Suppressor macrophage (primary cell): Measurements from ENCODE around the gene ENPEP.
"Not testable (repeated sequence)": the region's sequence is repeated elsewhere in the genome, so short reads cannot be mapped to it uniquely, and the experiment has no call there.

Experiments
- DNase-seq, 4 experiments: peaks; one replicate each; pipeline ENCODE4 v3.0.0-alpha.2; 2020 to 2022

Gene ENPEP

DNA sequence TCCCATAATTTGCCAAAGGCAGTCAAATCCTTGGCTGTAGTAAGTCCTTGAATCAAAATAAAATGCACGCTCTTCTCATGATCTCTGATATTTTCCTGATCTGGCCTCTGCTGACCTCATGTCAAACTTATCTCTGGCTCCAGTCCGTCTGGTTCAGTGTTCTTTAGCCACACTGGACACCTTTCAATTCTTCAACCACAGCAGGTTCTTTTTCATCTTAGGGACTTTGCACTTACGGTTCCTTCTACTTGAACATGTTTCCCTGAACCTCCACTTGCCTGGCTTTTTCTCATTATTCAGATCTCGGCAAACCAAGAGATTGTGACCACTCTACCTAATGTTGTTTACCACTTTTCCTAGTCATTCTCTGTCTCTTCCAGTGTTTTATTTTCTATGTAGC lies 10.3 kb downstream of the ENPEP start:
- no peak for DNase-seq

DNA sequence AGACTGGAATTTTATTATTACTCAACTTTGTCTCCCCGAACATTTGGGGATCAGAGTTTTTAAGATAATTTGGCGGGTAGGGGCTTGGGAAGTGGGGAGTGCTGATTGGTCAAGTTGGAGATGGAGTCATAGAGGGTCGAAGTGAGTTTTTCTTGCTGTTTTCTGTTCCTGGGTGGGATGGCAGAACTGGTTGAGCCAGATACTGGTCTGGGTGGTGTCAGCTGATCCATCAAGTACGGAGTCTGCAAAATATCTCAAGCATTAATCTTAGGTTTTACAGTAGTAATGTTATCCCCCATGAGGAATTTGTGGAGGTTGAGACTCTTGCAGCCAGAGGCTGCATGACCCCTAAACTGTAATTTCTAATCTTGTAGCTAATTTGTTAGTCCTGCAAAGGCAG lies 10.9 kb downstream of the ENPEP start:
- not testable (repeated sequence) for DNase-seq

- DNase-seq = peak in 1 of 4 experiments; percentile 21
Measured at GRCh38 chr4:110487873-110488272, 11.9 kb downstream of the ENPEP start.

GRCh38 chr4:110489901-110490508 lies 14.1 kb downstream of the ENPEP start:
- peak in 3 of 4 experiments; percentile 15 to 57 (median 39) for DNase-seq

DNA sequence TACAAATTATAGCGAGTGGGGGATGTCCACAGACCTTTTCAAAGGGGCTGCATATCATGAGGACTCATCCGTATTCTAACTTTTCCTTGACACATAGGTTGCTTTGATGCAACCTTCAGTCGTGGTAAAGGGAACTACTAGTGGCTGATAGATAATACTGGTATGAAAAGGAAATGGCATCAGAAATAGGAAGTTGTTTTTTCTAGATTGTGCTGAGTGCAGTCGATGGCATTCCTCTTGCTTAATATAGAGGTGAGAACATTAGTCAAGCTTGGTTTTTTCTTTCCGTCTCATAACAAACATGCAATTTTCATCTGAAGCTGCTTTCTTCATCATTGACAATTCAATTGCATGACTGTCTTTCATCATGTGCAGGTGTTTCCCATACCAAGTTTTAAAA lies 16.6 kb downstream of the ENPEP start:
- DNase-seq = peak; percentile 47 to 86 (median 68)

- peak in 1 of 4 experiments; percentile 17 for DNase-seq
Measured at GRCh38 chr4:110493520-110493919, 17.6 kb downstream of the ENPEP start.

DNA sequence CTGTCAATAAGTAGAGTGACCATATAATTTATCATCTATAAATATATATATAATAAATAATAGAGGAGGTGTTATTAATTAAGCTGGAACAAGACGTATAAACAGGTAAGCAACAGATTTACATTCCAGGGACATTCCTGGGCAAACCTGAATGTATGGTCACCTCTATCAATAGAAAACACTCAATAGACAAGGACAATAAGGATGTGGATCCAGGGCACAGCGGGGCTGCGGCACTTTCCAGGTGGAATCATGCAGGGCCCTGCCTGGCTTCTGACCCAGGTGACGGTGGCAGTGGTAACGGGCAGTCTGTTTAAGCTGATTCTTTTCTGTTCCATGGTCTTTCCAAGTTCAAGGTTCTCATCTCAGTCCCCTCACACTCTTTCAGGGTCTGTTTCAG lies 22.5 kb downstream of the ENPEP start:
- no peak for DNase-seq

DNA sequence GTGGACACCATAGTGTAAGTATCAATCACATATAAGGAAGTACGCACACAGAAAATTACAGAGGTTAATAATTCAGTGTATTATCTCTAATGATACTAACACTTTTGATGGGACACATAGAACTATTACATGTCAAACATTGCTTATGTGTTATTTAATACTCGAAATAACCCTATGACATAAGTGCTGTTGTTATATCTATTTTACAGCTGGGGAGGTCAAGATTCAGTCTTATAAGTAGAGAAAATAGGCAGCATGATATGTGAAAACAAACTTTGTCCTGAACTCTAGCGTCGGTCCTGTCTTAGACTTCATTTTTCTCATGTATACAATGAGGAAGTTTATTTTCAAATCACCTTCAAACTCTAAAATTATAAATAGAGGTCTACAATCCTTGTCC lies 23.2 kb downstream of the ENPEP start:
- DNase-seq = no peak

DNA sequence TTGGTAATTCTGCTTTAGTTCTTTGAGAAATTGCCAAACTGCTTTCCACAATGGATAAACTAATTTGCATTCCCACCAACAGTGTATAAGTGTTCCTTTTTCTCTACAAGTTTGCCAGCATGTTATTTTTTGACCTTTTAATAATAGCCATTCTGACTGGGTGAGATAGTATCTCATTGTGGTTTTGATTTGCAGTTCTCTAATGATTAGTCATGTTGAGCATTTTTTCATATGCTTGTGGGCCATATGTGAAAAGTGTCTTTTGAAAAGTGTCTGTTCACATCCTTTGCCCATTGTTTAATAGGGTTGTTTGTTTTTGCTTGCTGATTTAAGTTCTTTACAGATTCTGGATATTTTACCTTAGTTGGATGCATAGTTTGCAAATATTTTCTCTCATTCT lies 25.9 kb downstream of the ENPEP start:
- no peak for DNase-seq

- DNase-seq = peak in 3 of 4 experiments; percentile 15 to 53 (median 21)
Measured at GRCh38 chr4:110503270-110504083, 27.5 kb downstream of the ENPEP start.

- DNase-seq = no peak
Measured at GRCh38 chr4:110504084-110504435, 28.1 kb downstream of the ENPEP start.

- DNase-seq = no peak
Measured at GRCh38 chr4:110505440-110505839, 29.5 kb downstream of the ENPEP start.

DNA sequence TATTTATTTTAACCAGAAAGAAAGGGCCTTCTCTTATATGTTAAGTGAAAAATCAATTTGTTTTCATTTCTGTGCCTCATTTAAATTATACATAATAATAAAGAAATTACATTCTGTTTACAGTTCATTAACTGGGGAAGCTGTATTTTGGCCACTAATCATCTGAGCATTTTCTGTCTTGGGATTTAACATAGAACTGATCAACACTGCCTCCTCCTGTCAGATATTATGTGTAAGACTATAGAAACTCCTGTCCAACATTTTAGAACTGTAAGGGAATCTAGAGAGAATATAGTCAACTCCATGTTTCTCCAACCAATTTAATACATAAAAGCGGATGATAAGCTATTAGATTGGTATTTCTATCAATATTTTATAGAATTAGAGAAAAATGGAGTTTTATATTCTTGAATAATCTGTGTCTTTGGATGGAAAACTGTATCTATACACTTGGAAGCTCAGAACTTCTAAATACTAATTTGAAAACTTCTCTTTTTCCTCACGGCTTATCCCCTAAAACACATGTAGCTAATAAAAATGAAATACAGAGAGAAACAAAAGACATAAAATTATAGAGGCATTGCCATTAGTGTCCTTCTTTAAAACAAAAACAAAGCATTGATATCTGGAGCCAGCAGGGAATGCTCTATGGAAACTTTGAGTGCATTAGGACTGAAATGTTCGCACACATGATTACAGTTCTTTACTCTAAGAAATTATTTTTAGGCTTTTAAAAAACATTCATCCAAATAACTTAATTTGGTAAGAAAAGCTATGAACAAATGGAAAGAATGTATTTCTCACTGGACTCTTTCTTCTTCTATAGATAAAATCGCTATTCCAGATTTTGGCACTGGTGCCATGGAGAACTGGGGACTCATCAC lies 33.1 kb downstream of the ENPEP start:
- peak in 2 of 4 experiments; percentile 42 to 60 for DNase-seq

DNA sequence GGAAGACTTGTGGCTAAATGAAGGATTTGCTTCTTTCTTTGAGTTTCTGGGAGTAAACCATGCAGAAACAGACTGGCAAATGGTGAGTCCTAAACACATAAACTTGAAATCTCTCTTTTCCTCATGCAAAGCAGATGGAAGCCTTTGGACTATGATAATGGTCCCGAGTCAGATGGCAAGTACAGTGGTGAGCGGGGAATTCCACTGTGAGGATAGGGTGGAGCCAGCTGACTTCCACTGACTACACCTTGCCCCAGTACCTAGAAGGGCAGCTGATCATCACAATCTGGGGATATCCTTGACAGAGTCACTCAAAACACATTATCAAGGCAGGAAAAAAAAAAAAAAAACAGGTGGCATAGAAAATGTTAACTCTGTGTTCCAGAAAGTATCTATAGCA lies 34.3 kb downstream of the ENPEP start:
- no peak for DNase-seq

DNA sequence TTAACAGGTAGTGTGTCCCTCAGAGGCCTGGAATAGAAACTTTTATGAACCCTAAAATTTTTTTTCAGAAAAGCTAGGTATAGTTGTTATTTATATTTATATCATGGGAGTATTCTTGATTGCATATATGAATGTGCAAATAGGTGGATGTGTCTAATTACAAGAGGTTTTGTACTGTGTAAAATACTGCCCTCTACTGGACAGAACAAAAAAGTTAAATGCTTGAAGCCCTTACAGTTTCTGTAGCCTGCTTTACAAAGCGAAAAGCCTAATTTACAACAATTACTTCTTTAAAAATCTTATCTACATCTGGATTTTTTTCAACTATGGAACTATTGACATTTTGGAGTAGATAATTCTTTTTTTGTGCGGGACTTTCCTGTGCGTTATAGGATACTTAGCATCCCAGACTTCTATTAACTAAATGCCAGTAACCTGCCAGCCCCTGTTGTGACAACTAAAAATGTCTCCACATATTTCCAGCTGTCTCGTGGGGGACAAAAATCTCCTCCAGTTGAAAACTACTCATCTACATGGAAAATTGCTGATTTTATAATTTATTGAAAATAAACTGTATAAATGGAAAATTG lies 35.1 kb downstream of the ENPEP start:
- DNase-seq = peak in 3 of 4 experiments; percentile 26 to 87 (median 76)

- peak in 1 of 4 experiments; percentile 7 for DNase-seq
Measured at GRCh38 chr4:110512901-110513300, 36.9 kb downstream of the ENPEP start.

DNA sequence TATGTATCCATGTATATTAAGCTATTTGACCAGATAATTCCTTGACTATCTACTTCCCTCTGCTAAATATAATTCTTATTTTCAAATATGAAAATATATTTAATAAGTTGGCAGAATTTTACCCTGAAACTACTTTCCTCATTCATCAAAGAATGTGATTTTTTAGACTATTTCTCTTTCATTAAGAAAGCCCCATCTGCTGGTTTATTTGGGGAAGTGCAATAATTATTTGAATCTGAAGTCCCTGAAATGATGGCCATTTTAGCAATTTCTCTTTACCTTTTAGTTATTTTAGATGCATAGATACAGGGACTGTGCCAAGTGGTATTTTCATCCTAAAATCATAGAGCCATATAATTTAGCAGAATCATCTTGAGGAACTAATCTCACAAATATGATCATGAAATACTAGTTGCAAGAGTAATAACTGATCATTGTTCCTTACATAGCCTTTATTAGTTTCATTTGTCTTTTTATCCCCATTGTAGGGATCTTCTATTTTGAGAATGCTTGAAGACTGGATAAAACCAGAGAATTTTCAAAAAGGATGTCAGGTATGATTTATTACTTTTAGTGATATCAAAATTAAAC lies 39.0 kb downstream of the ENPEP start:
- peak in 3 of 4 experiments; percentile 37 to 71 (median 63) for DNase-seq

- peak in 3 of 4 experiments; percentile 3 to 28 (median 11) for DNase-seq
Measured at GRCh38 chr4:110515676-110516075, 39.7 kb downstream of the ENPEP start.

DNA sequence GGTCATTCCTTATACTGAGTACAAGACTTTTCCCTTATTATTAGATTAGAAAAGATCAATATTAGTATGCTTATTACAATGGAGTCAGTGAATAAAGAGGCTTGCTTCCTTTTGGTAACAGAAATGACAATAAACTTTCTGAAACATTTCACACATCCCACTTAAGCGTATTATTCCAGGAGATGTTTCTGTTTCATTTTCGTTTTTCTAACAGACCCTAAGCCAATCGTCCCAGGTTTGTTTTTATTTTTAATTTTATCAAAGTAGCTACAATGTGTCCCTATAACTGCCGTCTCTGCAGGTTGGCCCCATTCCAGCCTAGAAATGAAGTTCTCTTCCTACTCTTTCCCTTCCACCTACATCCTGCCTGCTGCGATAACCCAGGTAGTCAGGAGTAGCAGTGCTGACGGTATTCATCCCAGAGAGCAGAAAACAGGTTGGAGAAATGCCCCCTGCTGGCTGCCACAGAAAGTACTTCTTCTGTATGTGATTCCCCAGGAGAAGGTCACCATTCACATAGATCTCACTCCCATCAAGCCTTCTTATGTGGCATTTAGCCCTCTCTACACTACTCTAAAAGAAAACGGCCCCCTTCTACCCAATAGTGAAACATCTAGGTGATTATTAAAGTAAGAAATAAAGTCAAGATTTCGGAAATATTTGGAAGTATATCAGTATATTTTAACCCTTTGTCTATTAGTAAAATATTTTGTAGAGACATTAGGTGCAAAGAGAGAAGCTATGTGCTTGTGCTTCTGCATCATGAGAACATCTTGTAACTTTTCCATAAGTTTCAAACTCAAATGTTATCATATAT lies 40.4 kb downstream of the ENPEP start:
- DNase-seq = peak; percentile 59 to 76 (median 70)

DNA sequence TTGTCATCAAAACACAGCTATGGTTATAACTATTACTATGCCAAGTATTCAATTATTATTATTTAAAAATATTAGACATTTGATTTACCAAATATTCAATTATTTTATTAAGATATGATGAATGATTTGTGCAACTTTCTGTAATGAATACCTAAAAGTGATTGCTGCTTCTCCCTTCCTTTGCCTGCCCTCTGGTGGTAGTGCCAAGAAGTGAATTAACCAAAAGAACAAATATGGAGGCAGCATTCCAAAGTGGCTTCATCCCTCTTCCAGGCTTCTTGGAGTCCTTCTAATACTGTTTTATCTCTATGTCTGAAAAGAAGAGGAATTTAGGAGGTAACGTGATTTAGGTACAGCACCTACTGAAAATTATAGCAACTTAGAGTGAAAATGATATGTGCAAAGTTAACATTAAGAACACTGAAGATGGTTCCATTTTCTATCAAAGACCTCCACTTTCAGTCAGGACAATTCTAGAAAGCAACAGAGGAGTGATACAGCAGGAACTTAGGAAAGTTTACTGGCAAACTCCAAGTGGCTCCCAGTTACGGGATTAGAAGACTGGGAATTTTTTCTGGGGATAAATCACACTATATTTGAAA lies 43.0 kb downstream of the ENPEP start:
- peak; percentile 37 to 60 (median 50) for DNase-seq

DNA sequence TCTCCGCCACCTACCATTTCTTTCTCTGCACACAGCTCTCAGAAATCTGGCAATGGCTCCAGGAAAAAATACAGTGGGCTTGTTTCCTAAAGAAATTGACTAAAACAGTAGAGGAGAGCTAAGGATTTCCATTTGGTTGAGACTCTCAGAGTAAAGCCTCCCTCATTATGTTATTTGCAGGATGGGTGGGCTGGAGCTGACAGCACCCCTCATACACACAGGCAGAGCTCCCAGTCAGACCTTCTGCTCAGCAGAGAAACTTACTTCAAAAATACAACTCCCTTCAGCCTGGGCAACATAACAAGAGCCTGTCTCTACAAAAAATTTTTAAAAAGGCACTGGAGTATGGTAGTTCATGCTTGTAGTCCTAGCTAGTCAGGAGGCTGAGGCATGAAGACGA lies 44.9 kb downstream of the ENPEP start:
- DNase-seq = no peak
